Right lung (tissue), 5 donors: ENCODE data around the gene JUNB. TPM values are rescaled to one million over a fixed set of nuclear protein-coding genes. Genes with fewer than 3 reads are reported as not detected.
"Not testable (repeated sequence)": the region's sequence is repeated elsewhere in the genome, so short reads cannot be mapped to it uniquely, and the experiment has no call there.

ENCODE experiments used
- DNase-seq, 2 donors: peaks; one replicate each; pipeline ENCODE4 v3.0.0-alpha.2; 2013
- polyA plus RNA-seq, 5 donors: library from polyadenylated mRNA; unstranded; fragments of 120-200 nt; gene quantifications; one replicate each; pipeline versions ENCODE4 v1.2.1 to v1.2.3, GENCODE V29; 2013; ENCODE audit warnings: inconsistent platforms in 1 of 5, low replicate concordance in 1 of 5; ENCODE audit not compliant: insufficient read length in 5 of 5, insufficient read depth in 1 of 5

JUNB gene
- polyA plus RNA-seq, 5 donors = 14.8 to 132 (median 48.0) TPM

DNA sequence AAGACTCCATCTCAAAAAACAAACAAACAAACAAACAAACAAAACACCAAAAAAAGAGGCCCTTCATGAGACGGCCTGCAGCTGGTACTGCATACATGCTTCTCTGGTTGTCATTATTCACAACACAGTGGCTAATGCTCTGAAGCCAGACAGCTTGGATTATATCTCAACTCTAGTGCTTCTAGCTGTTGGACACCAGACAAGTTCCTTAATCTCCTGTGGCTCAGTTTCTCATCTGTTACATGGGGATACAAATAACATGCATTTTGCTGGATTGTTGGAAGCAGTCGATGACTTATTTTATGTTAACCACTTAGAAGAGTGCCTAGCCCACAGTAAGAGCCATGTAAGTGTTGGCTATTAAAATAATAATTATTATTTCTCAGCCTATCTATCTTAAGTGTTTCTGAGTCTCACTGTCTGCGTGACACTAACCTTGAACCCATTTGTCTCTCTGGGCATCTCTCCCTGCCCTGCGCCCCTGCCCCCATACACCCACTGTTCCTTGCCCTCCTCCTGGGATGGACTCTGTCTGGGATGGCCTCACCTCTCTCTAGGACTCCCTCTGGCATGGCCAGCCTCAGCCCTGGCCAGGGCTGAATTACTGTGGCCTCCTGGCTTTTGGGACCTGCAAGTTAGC, 3.1 kb upstream of the JUNB start:
- DNase-seq = peak in 1 of 2 donors; percentile 50

DNA sequence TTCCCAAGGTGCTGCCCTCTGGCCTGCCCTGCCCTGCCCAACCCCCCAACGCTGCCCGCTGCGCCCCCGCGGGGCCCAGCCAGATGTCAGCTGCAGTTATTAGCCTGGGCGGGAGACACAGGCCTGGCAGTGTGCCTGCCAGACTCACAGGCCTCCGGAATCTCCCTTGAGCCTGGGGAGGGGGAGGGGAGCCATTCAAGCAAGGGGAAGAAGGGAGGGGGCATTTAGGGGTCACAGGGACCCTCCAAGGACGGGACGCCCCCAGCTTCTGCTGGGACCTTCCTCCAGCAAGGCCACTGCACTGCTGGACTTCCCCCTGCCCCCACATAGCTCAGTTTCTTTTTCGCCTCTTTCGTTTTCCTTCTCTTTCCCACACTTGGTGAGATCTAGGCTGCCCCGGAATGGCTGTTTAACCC, 2.6 kb upstream of the JUNB start:
- peak; percentile 84 for DNase-seq

- peak in 1 of 2 donors; percentile 39 for DNase-seq
Measured at GRCh38 chr19:12789098-12789903, 2.0 kb upstream of the JUNB start.

DNA sequence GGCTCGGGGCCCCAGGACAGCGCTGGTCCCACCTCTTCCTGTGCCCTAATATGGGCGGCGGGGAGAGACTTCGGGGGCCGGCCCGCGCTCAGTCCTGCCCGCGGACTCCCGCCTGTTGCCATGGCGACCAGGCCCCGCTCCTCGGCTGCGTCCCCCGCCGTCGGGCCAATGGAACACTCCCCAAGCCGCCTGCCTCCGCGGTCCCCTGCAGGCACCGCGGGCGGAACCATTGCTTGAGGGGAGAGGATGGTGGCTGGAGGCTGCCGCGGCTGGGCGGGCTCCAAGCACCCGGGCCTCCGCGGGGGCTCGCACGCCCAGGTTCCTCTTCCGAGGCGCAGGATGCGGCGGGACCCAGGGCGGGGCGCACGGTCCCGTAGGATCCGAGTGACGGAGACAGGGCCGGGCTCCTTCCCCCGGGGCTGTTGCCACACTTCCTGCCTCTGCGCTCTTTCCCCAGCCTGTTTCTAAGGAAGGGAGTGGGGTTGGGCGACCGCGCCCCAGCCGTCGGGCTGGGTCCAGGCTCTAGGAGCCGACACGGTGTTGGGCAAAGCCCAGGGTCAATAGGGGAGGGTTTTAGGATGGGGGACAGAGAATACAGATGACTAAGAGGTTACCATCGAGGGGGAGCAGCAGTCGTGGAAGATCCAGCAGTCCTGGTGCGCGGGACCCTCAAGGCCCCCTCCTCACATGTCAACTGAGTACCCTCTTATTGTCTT, 1.2 kb upstream of the JUNB start:
- DNase-seq = peak; percentile 95 to 97

- DNase-seq = no peak
Measured at GRCh38 chr19:12790628-12791344, 500 bp upstream of the JUNB start.

DNA sequence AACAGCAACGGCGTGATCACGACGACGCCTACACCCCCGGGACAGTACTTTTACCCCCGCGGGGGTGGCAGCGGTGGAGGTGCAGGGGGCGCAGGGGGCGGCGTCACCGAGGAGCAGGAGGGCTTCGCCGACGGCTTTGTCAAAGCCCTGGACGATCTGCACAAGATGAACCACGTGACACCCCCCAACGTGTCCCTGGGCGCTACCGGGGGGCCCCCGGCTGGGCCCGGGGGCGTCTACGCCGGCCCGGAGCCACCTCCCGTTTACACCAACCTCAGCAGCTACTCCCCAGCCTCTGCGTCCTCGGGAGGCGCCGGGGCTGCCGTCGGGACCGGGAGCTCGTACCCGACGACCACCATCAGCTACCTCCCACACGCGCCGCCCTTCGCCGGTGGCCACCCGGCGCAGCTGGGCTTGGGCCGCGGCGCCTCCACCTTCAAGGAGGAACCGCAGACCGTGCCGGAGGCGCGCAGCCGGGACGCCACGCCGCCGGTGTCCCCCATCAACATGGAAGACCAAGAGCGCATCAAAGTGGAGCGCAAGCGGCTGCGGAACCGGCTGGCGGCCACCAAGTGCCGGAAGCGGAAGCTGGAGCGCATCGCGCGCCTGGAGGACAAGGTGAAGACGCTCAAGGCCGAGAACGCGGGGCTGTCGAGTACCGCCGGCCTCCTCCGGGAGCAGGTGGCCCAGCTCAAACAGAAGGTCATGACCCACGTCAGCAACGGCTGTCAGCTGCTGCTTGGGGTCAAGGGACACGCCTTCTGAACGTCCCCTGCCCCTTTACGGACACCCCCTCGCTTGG, 966 bp downstream of the JUNB start:
- peak in 1 of 2 donors; percentile 60 for DNase-seq

- no peak for DNase-seq
Measured at GRCh38 chr19:12792853-12793289, 1.6 kb downstream of the JUNB start.

DNA sequence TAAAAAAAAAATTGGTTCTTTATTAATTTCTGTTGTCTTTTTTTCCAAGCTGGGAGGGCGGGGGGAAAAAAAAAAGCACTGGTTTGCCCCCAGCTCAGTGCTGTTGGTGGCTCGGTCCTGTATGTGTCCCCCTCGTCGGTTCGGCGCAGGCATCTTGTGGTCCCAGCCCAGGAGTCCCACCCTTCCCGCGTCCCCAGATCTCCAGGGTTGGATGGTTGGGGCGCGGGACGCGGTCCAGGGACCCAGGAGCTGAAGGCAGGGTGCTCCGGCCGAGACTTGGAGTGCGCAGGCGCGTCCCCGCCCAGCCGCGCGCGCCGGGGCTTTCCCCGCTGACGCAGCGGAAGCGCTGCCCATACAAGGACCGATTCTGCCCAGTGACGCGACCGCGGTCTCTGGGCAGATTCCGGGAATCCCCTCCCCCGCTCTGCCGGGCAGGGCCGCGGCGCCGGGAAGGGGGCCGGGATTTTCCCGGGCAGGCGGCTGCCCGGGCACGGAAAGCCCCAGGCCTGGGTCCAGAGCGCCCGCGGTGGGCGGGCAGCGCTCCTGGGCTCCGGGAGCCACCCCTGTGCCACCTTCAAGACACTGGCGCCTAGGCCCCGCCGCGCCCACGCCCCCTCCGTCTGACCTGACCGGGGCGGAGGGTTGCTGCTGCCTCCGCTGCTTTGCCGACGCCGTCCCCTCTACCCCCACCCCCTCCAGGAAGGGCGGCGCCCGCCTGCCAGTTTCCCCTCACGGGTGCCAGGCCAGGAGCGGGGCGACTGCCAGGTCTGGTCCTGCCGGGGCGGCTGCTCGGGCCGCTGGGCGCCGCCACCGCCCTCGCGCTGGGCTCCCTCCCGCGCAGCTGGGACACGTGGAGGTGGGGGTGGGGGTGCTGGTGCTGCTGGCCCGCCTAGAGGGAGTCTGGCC, 2.3 kb downstream of the JUNB start:
- DNase-seq = peak; percentile 97 to 98

GRCh38 chr19:12794196-12794941, 3.1 kb downstream of the JUNB start:
- no peak for DNase-seq

- DNase-seq = no peak
Measured at GRCh38 chr19:12794971-12795381, 3.7 kb downstream of the JUNB start.

DNA sequence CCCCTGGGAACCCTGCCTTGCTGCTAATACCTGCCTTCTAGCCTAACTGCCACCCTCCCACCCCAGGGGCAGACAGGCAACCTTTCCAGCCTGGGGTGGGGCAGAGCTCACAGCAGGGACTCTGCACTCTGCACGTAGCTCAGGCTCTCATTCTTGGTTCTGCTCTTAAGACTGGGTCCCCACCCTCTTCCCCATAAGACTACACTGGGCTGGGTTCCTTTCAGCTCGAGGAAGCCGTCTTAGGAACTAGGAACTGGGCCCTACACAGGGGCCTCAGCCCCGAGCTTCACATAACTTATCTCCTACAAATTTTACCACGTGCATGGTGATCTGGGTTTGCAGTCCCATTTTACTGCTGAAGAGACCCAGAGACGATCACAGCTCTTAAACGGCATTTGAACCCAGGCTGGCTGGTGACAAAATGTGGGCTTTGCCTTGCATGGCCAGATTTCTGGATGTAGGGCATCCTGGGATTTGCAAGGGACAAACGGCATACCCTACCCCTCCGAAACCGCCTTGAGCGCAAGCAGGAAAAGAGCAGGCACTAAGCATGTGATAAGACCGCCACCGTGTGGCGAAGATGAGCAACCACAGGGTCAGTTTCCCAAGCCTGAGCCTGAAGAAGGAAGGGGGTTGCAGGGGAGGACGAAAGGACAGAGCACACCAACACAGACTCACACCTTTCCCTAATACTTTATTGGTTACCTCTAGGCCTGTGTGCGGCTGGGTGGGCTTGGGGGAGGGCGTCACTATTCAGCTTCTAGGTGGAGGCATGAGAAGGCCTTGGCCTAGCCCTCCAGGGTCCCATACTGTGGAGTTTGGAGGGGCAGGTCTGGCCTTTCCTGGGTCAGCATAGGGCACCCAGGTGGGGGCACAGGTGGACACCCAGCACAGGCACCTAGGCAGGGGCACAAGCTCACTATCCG, 5.1 kb downstream of the JUNB start:
- DNase-seq = peak; percentile 78 to 82

DNA sequence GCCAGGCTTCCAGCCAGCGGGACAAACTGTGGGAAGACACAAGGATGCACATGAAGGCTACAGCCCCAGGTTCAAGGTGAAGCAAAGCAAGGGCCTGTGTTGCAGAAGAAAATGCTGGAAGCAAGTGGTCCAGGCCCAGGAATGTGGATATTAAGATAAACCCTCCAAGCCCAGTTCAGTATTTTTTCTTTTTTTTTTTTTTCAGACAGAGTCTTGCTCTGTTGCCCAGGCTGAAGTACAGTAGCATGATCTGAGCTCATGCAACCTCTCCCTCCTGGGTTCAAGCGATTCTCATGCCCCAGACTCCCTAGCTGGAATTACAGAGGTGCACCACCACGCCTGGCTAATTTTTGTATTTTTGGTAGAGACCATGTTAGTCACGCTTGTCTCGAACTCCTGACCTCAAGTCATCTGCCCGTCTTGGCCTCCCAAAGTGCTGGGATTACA, 5.9 kb downstream of the JUNB start:
- no peak for DNase-seq

GRCh38 chr19:12797607-12798006, 6.3 kb downstream of the JUNB start:
- DNase-seq = not testable (repeated sequence)

DNA sequence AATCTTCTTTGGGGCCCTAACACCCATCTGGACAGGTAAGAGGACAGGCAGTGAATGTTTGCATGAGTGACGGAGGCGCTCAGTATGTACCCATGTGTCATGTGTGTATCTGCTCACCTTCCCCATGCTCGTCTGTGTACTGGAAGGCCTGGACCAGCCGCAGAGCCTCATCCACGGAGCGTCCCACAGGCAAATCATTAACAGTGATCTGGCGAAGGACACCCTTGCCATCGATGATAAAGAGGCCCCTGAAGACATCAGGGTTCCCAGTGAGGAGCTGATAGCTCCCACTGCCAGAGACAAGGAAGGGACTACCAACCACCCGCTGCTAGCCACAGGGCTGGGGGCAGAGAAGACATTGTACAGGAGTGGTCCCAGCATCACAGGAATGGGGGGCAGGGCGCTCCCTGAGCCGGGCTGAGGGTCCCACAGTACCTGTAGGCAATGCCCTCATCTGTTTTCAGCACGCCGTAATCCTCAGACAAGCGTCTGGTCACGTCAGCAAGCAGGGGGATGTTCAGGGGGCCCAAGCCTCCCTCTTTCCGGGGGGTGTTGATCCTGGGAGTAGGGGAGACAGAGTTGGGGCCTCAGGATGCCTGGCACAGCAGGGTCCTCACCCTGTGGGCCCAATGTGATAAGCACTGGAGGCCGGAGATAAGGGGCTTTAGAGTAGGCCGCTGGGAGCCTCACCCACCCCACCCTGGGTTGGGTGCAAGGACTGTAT, 8.6 kb downstream of the JUNB start:
- DNase-seq = no peak

- no peak for DNase-seq
Measured at GRCh38 chr19:12800466-12800770, 9.1 kb downstream of the JUNB start.

- DNase-seq = no peak
Measured at GRCh38 chr19:12800923-12801465, 9.7 kb downstream of the JUNB start.
